Transverse colon (tissue), 4 donors: ENCODE measurements around the gene EDN3. TPM values are rescaled to one million over a fixed set of nuclear protein-coding genes. Genes with fewer than 3 reads are reported as not detected.

Experiments used
- DNase-seq: peaks from one replicate; pipeline ENCODE4 v3.0.0-alpha.2; 2019
- H3K27ac ChIP-seq, 4 donors: fragments of 200-600 bp; sonication (generic); 2 replicates each; pipeline ENCODE4 v1.5.1; 2016 to 2018; ENCODE audit warnings: inconsistent platforms in 4 of 4
- H3K27me3 ChIP-seq: fragments of 200-600 bp; sonication (generic); 2 replicates; pipeline ENCODE4 v1.5.1; 2017; ENCODE audit warnings: inconsistent platforms
- H3K36me3 ChIP-seq, 4 donors: fragments of 200-600 bp; sonication (generic); 2 replicates each; pipeline ENCODE4 v1.5.1; 2017 to 2019; ENCODE audit warnings: inconsistent platforms in 4 of 4
- H3K4me1 ChIP-seq, 4 donors: fragments of 200-600 bp; sonication (generic); 2 replicates each; pipeline ENCODE4 v1.5.1; 2017 to 2020; ENCODE audit warnings: inconsistent platforms in 4 of 4
- H3K4me3 ChIP-seq, 4 donors: fragments of 200-600 bp; sonication (generic); 1 replicate in 1 of 4; 2 replicates in 3 of 4; pipeline versions ENCODE4 v1.5.1 to v1.6.1; 2017 to 2019; ENCODE audit warnings: inconsistent platforms in 4 of 4
- H3K9me3 ChIP-seq, 2 donors: fragments of 200-600 bp; sonication (generic); 2 replicates each; pipeline ENCODE4 v1.5.1; 2017 to 2019; ENCODE audit warnings: inconsistent platforms in 2 of 2
- CTCF ChIP-seq, 5 experiments: fragments of 200-600 bp in 3 of 5; fragments of 450-650 bp in 2 of 5; sonication (generic) in 3 of 5; IDR thresholded peaks; 1 replicate in 2 of 5; 2 replicates in 3 of 5; pipeline ENCODE4 v1.5.1; 2016 to 2017; ENCODE audit warnings: antibody characterized with exemption in 5 of 5, inconsistent platforms in 3 of 5, mild to moderate bottlenecking in 2 of 5, moderate library complexity in 1 of 5
- EP300 ChIP-seq: sonication (generic); formaldehyde crosslinking; IDR thresholded peaks from one replicate; pipeline ENCODE4 v1.6.1; 2017; ENCODE audit warnings: antibody characterized with exemption, low read depth
- POLR2A ChIP-seq: fragments of 450-650 bp; IDR thresholded peaks from one replicate; pipeline ENCODE4 v1.6.1; 2016; ENCODE audit warnings: antibody characterized with exemption, mild to moderate bottlenecking, moderate library complexity
- POLR2AphosphoS5 ChIP-seq, 3 donors: sonication (generic); formaldehyde crosslinking; IDR thresholded peaks; one replicate each; pipeline ENCODE4 v1.6.1; 2016; ENCODE audit warnings: antibody characterized with exemption in 3 of 3
- WGBS, 2 donors: methylation state at CpG; one replicate each; pipeline ENCODE4 v1.1.5; 2018; ENCODE audit warnings: low coverage in 1 of 2; 5-methylcytosine and 5-hydroxymethylcytosine counted together
- in situ Hi-C, 4 donors: fragments of 200-750 bp; cut with MboI; loops; one replicate each; pipeline versions ENCODE4 v1.15.0 to v1.15.1; 2017; ENCODE audit warnings: low sequenced_read_pairs in 3 of 4, low pct_ligation_motif_present in 1 of 4, low pct_unique_long_range_greater_than_20kb in 1 of 4
- intact Hi-C: fragments of 100-400 bp; cut with DNase I; formaldehyde crosslinking; loops from one replicate; pipeline ENCODE4 v1.15.1; 2023; ENCODE audit warnings: low total_unique reads
- total RNA-seq, 4 donors: library from RNA; depleted of rRNA; stranded (reverse); fragments of >200 nt; gene quantifications; one replicate each; pipeline ENCODE4 v1.1.0, GENCODE V29; 2016

EDN3 gene
- total RNA-seq, 4 donors from 2014 or later = 13.1 to 127 (median 76.8) TPM

GRCh38 chr20:59325142-59325523 lies 24.7 kb downstream of the EDN3 start:
- H3K4me3 ChIP-seq = no peak overlapping the region
- H3K4me1 ChIP-seq = peaks cover 0 to 3% (median 0%) of the 10 kb centered on the region in 4 donors
- 71 to 88% methylated on average over 3 to 10 of the region's 10 CpGs for WGBS, 2 donors
- no peak for DNase-seq
- intact Hi-C loops = no loop called here
- TF ChIP-seq EP300 (no peak), POLR2A (no peak), CTCF (IDR thresholded peaks at IDR 0.05) (no peak), POLR2AphosphoS5 (IDR thresholded peaks at IDR 0.05) (no peak)
- no peaks in the 10 kb centered on the region for H3K9me3 ChIP-seq
- H3K36me3 ChIP-seq = no peaks in the 10 kb centered on the region
- H3K27me3 ChIP-seq = peaks cover 8% of the 10 kb centered on the region
- no peak overlapping the region for H3K27ac ChIP-seq
- in situ Hi-C loops = no loop called here

- TF ChIP-seq POLR2A (no peak), EP300 (no peak), POLR2AphosphoS5 (IDR thresholded peaks at IDR 0.05) (no peak), CTCF (IDR thresholded peaks at IDR 0.05) (no peak)
- Histone ChIP-seq H3K27ac (no peak overlapping the region), H3K9me3 (no peaks in the 10 kb centered on the region), H3K4me1 (peaks cover 0 to 7% (median 3%) of the 10 kb centered on the region in 4 donors), H3K36me3 (no peaks in the 10 kb centered on the region), H3K27me3 (peaks cover 16% of the 10 kb centered on the region), H3K4me3 (no peak overlapping the region)
- in situ Hi-C loops (no loop called here), intact Hi-C loops (no loop called here)
- 60 to 82% methylated on average over 1 to 2 of the region's 2 CpGs for WGBS, 2 donors
- no peak for DNase-seq
These were observed 25.8 kb downstream of the EDN3 start for GRCh38 chr20:59326188-59326587.

- Histone ChIP-seq H3K27ac (no peak overlapping the region), H3K36me3 (no peaks in the 10 kb centered on the region), H3K4me3 (no peak overlapping the region), H3K9me3 (no peaks in the 10 kb centered on the region), H3K4me1 (peaks cover 0 to 22% (median 5%) of the 10 kb centered on the region in 4 donors), H3K27me3 (peaks cover 17% of the 10 kb centered on the region)
- intact Hi-C loops (no loop called here), in situ Hi-C loops (no loop called here)
- 85 to 91% methylated on average over 4 of the region's 4 CpGs for WGBS, 2 donors
- DNase-seq = no peak
- TF ChIP-seq POLR2AphosphoS5 (IDR thresholded peaks at IDR 0.05) = no peak
These were observed 27.7 kb downstream of the EDN3 start for GRCh38 chr20:59328071-59328470.

- no peak for DNase-seq
- TF ChIP-seq CTCF (IDR thresholded peaks at IDR 0.05) = no peak
- no peak for TF ChIP-seq POLR2AphosphoS5 (IDR thresholded peaks at IDR 0.05)
- TF ChIP-seq EP300 = no peak
- TF ChIP-seq POLR2A = no peak
- WGBS, 2 donors = 66 to 68% methylated on average over 3 to 12 of the region's 12 CpGs
- Histone ChIP-seq H3K27ac (no peak overlapping the region), H3K9me3 (no peaks in the 10 kb centered on the region), H3K27me3 (peaks cover 17% of the 10 kb centered on the region), H3K4me1 (peaks cover 0 to 37% (median 18%) of the 10 kb centered on the region in 4 donors), H3K4me3 (no peak overlapping the region), H3K36me3 (no peaks in the 10 kb centered on the region)
- in situ Hi-C loops = no loop called here
- intact Hi-C loops = no loop called here
These were observed 31.4 kb downstream of the EDN3 start for GRCh38 chr20:59331721-59332329.
